GM19467 (cell line): ENCODE results near the gene PGAM2.

Experiments used
- ATAC-seq: cut with Tn5 transposase; IDR thresholded peaks from one replicate; pipeline ENCODE4 v1.9.1; 2021; ENCODE audit warnings: mild to moderate bottlenecking, moderate library complexity; ENCODE audit not compliant: unreplicated experiment

The PGAM2 gene

GRCh38 chr7:44067064-44067951, 1.9 kb upstream of the PGAM2 start:
- ATAC-seq, result no peak

GRCh38 chr7:44066494-44067063, 1.2 kb upstream of the PGAM2 start:
- no peak for ATAC-seq

- no peak for ATAC-seq
These were observed 719 bp upstream of the PGAM2 start for GRCh38 chr7:44066111-44066460.

- no peak for ATAC-seq
These were observed 456 bp downstream of the PGAM2 start for GRCh38 chr7:44064791-44065430.

GRCh38 chr7:44063894-44064651, 1.3 kb downstream of the PGAM2 start:
- ATAC-seq, result no peak

- ATAC-seq, result no peak
These were observed 1.8 kb downstream of the PGAM2 start for GRCh38 chr7:44063547-44063893.

GRCh38 chr7:44062903-44063295, 2.5 kb downstream of the PGAM2 start:
- no peak for ATAC-seq

- no peak for ATAC-seq
These were observed 3.0 kb downstream of the PGAM2 start for GRCh38 chr7:44062180-44062902.

- ATAC-seq, result no peak
These were observed 3.7 kb downstream of the PGAM2 start for GRCh38 chr7:44061645-44062179.

- no peak for ATAC-seq
These were observed 4.3 kb downstream of the PGAM2 start for GRCh38 chr7:44060948-44061644.

GRCh38 chr7:44060091-44060947, 5.0 kb downstream of the PGAM2 start:
- ATAC-seq, result no peak

- ATAC-seq, result no peak
These were observed 5.9 kb downstream of the PGAM2 start for GRCh38 chr7:44059219-44060090.

- ATAC-seq, result no peak
These were observed 6.6 kb downstream of the PGAM2 start for GRCh38 chr7:44058759-44059218.

- ATAC-seq, result no peak
These were observed 7.3 kb downstream of the PGAM2 start for GRCh38 chr7:44057849-44058758.

GRCh38 chr7:44057181-44057848, 8.1 kb downstream of the PGAM2 start:
- no peak for ATAC-seq

GRCh38 chr7:44056681-44057080, 8.7 kb downstream of the PGAM2 start:
- ATAC-seq, result no peak
